Measurements from ENCODE around the gene ADH1C. TPM values are rescaled to one million over a fixed set of nuclear protein-coding genes. Genes with fewer than 3 reads are reported as not detected.
"Not testable (repeated sequence)": the region's sequence is repeated elsewhere in the genome, so short reads cannot be mapped to it uniquely, and the experiment has no call there.

Gene ADH1C
- polyA plus RNA-seq (ENCODE audit: insufficient read length in 4 of 4) = 100 to 1,000 TPM in 3 of 4 donors, 10 to 100 TPM in 1; 19.6 to 143 (median 133) TPM

DNA sequence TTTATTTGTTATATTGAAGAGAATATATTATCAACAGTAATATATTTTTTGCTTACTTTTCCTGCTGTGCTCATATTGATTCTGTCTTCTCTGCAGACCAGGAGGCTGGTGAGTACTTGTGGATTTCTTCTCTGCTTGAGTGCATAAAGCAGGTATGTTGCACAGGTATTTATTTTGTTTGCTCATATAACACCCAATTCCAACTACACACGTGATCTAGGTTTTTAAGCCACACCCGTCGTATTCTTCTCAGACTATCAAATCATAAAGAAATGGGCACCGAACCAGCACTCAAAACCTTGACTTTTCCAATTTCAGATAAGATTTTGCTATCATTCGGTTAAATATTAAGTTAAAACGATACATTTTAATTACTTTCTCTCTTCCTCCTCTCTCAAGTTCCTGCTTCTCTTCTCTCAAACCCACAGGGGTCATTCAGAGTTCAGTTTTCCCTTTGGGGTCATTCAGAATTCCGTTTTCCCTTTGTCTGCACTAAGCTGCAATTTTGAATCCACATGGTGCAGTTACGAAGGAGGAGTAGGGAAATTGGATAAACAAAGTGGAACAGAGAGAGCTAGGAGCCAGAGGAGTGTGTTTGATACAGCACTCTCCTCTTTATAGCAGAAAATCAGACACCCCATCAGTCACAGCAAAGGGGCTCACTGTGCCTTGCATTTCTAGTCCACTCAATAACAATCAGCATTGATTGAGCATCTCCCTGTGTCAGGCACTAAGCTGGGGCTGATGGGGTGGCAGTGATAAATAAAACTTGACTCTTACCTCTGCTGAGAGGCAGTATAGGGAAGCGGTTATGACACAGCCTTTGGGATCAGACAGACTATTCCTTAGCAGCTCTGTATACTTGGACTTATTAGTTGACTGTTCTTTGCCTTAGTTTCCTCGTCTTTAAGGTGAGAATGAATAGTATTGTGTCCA is at the start of gene ADH1C:
TSS of gene ADH1C (minus strand) at position 145 of the 936 bp plus-strand sequence. CDS start at position 74, 71 bp downstream.
- peak in 3 of 4 donors; percentile 32 to 59 (median 50) for DNase-seq (ENCODE audit: low read depth in 4 of 4, low spot score in 3 of 4)

DNA sequence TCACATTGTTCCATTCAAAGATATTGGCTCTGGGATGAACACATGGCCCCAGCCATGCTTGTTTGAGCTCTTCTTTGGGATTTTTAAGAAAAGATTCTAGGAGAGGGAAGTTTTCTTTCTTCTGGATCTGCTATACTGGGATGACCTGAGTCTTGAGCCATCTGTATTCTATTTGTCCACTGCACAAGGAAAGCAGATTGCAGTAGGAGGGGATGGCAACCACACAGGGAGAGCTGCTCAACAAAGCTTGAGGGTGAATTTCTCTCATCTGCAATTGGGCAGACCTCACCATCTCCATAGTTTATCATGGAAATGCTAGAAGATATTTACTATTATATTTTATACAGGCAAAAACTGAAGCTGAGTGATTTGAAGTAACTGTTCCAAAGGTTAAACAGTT is 48.3 kb upstream of the ADH1C start:
- no peak for DNase-seq (ENCODE audit: low read depth in 4 of 4, low spot score in 3 of 4)

DNA sequence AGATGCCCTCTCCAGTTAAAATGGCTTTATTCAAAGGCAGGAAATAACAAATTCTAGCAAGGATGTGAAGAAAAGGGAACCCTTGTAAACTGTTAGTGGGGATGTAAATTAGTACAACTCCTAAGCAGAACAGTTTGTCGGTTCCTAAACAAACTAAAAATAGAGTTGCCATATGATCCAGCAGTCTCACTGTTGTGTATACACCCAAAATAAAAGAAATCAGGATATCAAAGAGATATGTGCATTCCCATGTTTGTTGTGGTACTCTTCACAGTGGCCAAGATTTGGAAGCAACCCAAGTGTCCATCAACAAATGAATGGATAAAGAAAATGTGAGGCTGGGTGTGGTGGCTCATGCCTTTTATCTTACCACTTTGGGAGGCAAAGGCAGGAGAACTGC is 46.5 kb upstream of the ADH1C start:
- DNase-seq (ENCODE audit: low read depth in 4 of 4, low spot score in 3 of 4) = no peak

DNA sequence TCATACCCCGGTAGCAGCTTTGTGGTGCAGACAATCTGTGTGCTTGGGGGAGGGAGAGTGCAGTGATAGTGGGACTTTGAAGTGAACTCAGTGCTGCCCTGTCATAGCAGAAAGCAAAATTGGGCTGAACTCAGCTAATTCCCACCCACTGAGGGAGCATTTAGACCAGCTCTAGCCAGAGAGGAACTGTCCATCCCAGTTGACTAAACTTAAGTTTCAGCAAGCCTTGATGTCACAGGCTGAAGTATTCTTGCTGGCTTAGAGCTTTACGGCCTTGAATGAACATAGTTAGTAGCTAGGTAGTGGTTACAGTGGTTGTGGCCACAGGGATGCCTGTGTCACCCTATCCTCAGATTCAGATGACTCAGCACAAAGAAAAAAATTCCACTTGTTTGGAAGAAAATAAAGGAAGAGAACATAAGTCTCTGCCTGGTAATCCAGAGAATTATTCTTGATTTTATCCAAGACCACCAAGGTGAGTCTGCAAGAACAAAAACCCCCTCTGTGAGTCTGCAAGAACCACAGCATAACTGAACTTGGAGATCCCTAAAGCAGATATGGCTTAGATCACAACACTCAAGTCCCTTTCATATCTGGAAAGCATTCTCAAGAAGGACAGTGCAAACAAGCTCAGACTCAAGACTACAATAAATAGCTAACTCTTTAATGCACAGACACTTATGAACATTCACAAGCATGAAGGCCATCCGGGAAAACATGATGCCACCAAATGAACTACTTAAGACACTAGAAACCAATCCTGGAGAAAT is 43.2 kb upstream of the ADH1C start:
- DNase-seq (ENCODE audit: low read depth in 4 of 4, low spot score in 3 of 4) = no peak

DNA sequence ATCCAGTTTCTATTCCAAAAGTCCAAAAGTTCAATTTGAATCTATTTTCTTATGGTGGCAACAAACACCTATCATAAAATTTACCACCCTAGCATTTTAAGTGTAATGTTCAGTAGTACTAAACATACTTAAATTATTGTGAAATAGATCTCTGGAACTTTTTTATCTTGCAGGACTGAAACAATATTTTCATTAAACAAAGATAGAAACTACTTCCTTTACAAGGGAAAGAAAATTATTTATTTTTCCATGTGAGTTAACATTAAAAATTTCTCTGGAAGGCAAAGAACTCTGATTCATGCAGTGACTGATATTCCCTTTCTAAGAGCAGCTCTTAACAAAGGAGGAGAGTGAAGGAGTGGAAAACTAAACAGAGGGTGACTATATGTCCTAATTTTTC is 42.4 kb upstream of the ADH1C start:
- DNase-seq (ENCODE audit: low read depth in 4 of 4, low spot score in 3 of 4) = no peak

DNA sequence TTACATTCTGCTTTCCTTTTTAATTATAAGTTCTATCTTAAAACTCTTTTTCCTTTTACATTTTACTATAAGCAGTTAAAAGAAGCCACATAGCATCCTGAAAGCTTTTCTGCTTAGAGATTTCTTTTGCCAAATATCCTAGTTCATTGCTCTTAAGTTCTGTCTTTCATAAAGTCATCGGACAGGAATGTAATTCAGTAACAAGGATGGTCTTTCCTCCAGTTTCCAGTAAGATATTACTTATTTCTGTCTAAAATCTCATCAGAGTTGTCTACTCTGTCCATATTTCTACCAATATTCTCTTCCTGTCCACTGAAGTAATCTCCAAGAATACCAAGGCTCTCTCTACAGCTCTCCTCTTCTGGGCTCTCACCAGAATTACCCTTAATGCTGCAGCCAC is 37.5 kb upstream of the ADH1C start:
- DNase-seq (ENCODE audit: low read depth in 4 of 4, low spot score in 3 of 4) = no peak

DNA sequence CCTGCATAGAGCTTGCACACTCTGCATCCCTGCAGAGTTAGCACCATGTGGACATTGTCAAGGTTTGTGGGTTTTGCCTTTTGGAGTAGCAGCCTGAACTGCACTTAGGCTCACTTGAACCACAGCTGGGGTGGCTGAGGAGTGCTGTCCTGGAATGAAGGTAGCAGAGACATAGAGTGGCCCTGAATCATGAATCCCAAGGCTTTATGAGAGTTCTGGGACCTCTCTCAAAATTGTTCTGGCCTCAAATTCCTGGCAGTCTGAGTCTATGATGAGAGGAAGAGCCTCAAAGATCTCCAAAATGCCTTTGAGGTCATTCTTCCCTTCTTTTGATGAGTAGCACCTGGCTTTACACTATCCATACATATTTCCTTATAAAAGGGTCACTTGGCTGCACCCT is 37.1 kb upstream of the ADH1C start:
- DNase-seq (ENCODE audit: low read depth in 4 of 4, low spot score in 3 of 4) = no peak

DNA sequence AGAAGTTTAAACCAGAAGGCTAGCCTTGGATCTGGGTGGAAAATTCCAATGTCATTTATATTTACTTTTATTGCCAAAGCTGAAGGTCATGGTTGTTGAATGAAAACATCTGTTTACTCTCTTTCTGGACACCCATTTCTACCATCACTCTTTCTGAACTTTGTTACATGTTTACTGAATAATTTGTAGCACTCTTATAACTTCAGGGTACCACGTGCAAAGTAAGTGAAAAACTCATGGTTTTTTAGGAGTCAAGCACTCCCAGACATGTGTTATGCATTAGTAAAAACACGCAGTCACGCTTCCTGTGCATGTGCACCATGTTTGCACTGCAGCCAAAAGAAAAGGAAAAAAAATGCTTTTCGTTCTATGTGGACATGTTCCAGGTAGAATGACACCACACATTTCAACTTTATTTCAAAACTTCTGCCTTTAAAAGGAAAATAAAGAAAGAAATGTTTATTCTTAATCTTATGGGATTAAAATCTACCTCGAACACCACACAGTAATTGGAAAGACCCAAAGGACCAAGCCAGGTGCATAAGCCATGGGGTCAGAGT is 31.4 kb upstream of the ADH1C start:
- peak; percentile 47 to 66 (median 54) for DNase-seq (ENCODE audit: low read depth in 4 of 4, low spot score in 3 of 4)

DNA sequence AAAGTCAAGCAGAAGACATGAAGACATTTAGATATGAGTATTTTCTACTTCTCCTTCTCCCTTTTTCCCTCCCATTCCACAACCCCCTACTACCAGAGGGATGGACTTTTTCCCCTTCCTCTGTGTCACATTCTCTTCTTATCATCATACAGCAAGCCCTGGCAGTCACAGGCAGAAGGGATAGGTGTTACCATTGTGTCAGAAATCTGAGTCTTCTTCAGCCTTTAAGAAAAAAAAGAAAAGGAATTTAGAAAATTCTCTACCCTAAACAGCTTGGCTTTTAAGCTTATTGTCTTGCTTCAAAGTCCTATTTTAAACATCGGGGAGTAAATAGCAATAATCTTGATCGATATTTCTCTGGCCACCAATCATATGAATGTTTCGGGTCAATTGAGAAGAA is 30.9 kb upstream of the ADH1C start:
- no peak for DNase-seq (ENCODE audit: low read depth in 4 of 4, low spot score in 3 of 4)

DNA sequence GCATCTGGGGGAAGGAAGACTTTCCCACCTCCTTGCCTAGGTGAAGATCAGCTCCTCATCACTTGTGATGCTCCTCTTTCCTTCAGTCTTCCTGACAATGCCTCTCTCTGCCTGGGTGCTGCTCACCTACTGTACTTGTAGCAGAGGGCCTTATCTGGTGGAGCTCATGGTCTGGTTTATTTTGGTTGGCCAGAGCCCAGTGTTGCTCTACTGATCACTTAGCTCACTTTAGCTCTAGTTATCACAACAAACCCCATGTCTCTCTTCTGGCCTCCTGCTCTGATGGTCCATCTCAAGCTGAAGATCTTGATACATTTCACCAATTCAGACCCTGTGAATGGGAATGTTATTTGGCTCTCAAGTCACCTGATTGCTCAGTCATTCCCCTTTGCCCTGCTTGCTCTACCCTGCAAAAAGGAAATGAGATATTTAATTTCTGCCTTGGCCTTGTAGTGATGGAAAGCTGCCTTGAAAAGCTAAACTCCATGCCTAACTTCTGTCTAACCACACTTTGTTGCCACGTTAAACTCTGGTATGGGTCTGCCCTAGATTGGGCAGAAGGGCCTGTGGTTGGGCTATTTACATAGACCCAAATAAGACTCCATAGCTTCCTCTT is 30.3 kb upstream of the ADH1C start:
- no peak for DNase-seq (ENCODE audit: low read depth in 4 of 4, low spot score in 3 of 4)

DNA sequence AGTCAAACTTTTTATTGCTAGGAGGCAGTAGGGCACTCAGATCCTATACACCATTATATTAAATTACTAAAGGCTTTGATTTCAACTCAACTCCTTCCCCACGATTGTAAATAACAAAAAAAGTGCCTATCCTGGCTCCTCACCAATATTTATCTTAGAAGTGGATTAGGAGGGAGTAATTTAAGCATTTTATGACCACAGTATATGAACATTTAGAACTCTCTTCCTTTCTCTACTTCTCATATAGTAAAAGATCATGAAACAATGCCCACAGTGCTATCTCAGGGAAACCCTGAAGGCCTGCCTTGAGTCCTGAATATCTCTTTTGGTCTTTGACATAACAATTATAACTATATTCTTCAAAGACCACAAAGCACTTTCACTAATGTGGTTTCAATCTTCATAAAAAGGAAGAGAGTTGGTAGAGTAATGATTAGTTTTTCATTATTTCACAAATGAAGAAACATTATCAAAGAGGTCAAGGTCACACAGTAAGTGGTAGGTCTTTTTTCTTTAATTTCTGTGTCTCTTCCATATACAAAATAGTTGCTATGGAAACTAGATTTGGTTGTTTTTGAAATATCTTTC is 29.1 kb upstream of the ADH1C start:
- DNase-seq (ENCODE audit: low read depth in 4 of 4, low spot score in 3 of 4) = no peak

DNA sequence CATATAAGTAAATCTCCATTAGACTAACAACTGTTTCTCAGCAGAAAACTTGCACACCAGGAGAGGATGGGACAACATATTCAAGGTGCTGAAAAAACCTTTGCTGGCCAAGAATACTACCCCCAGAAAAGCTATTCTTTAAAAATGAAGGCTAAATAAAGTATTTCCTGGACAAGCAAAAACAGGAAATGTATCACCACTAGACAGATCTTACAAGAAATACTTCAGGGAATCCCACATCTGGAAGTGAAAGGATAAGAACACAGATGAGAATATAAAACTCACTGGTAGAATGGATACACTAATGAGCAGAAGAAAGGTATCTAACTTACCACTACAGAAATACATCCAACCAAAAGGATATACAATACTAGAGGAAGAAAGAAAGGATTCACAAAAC is 27.0 kb upstream of the ADH1C start:
- no peak for DNase-seq (ENCODE audit: low read depth in 4 of 4, low spot score in 3 of 4)

DNA sequence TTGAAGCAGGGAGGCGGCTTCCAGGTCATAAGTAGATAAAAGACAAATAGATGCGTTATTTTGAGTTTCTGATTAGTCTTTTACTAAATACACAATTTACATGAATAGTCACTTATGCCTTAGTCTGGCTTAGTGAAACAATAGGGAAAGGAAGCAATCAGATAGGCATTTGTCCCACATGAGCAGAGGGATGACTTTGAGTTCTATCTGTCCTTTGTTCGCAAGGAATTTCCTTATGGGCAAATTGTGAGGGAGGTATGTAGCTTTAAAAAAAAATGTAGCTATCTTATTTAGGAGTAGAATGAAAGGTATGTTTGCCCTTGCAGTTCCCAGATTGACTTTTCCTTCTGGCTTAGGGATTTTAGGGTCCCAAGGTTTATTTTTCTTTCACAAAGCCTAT is 26.3 kb upstream of the ADH1C start:
- no peak for DNase-seq (ENCODE audit: low read depth in 4 of 4, low spot score in 3 of 4)

DNA sequence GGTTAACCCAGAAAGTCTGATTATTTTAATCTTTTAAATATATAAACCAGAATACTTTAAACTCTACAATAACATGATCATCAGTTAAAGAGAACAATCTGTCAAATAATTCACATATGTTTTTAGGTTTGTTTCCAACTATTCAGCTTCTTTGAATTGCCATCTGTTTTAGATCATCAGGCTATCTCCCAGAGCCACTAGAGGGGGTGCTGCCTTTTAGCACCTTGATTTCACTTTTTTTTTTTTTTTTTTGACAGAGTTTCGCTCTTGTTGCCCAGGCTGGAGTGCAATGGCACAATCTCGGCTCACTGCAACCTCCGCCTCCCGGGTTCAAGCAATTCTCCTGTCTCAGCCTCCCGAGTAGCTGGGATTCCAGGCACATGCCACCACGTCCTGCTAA is 24.8 kb upstream of the ADH1C start:
- not testable (repeated sequence) for DNase-seq (ENCODE audit: low read depth in 4 of 4, low spot score in 3 of 4)

DNA sequence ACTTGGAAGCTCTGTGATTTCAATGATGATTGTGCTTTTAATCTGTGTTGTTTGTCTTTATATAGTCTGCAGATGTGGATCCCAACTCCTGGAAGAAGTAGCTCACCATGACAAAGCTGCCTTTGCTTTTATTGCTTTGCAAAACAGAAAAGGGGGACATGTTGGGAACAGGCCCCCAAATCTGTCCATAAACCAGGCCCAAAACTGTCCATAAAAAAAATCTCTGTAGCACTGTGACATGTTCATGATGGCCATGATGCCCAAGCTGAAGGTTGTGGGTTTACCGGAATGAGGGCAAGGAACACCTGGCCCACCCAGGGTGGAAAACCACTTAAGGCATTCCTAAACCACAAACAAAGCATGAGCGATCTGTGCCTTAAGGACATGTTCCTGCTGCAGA is 19.9 kb upstream of the ADH1C start:
- DNase-seq (ENCODE audit: low read depth in 4 of 4, low spot score in 3 of 4) = not testable (repeated sequence)

DNA sequence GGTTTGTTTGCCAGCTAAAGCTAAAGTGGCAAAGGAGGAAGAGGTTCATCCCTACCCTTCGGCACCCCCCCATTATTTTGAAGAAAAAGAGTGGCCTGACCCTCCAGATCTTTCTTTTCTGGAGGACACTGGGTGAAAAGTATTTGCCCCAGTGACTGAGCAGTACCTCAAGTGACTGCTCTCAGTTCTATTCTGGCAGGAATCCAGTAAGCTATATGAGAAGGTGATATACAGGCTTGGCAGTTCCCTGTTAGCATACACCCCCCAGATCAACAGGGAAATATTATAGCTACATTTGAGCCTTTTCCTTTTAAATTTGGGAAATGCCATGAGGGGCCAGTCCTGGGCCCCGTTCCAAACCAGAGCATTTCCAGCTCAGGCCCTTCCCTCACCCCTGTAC is 15.3 kb upstream of the ADH1C start:
- not testable (repeated sequence) for DNase-seq (ENCODE audit: low read depth in 4 of 4, low spot score in 3 of 4)

DNA sequence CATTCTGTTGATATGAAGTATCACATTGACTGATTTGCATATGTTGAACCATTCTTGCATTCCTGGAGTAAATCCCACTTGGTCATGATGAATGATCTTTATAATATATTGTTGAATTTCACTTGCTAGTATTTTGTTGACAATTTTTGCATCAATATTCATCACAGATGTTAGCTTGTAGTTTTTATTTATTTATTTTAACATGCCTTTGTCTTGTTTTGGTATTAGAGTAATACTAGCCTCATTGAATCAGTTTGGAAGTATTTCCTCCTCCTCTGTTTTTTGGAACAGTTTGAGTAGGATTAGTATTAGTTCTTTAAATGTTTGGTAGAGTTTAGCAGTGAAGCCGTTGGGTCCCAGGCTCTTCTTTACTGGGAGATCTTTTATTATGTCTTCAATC is 13.9 kb upstream of the ADH1C start:
- DNase-seq (ENCODE audit: low read depth in 4 of 4, low spot score in 3 of 4) = no peak

DNA sequence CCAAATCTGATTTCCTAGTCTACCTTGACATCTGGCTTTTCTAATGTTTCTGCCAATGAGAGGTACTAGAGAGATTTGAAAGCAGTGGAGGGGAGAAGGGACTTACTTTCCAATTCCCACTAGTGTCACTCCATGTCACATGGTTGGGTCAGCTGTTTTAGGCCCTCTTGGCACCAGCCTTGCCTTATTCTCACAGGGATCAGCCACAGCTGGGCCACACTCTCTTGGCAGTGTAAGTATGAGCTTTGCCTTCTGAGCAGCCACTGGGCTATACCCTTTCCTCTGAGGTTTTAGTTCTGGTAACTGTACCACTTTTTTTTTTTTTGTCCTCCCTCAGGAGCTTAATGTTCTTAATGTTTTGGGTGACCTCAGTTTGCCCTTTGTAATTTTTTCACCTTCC is 10.2 kb upstream of the ADH1C start:
- DNase-seq (ENCODE audit: low read depth in 4 of 4, low spot score in 3 of 4) = no peak

DNA sequence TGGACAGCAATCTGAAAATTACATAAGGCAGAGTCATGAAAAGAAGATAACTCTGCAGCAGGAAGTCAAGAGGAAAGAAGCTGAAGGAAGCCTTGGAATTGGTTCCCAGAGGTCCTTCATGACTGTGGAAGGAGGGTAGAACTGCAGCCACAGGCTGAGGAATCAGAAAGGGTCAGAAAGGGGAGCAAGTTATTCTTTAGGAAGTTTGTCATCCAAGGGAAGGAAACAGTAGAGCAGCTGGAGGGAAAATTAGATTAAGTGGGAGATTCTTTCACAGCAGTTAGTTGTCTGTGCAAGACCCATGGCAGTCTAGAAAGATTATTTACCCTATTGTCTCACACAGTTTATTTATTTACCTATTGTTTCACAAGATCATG is 9.3 kb upstream of the ADH1C start:
- no peak for DNase-seq (ENCODE audit: low read depth in 4 of 4, low spot score in 3 of 4)

DNA sequence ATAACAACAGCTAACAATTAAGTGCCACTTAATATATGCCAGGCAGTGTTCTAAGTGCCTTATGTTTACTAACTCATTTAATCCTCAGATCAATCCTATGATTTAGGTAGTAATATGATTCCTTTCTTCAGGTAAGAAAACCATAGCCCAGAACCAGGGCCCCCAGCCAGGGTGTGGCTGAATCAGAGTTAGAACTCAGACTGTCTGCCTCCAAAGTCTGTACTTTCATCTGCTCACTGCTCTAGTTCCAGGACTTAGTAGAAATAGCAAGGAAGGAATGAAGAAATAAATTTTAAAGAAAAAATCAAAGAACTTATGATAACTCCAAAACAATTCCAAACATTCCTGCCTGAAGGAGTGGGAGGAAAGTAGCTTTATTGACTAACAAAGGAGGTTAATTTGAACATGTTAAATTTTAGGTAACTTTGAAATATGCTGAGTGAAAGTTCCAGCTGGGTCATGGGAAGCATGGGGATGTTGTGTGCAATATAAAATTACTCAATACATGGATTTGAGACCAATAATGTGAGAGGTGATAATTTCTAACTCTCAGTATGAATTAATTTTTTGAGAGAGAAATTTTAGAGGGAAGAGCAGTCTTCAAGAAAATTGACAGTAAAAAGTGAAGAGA is 8.8 kb upstream of the ADH1C start:
- no peak for DNase-seq (ENCODE audit: low read depth in 4 of 4, low spot score in 3 of 4)
